Skin epidermis (tissue), 12 donors: ENCODE measurements around the gene IL16.

Experiments used
- H3K27ac ChIP-seq, 21 experiments: fragments of 200-600 bp; sonication (generic) in 11 of 21; one replicate each; pipeline ENCODE4 v1.5.0; 2020; ENCODE audit warnings: mild to moderate bottlenecking in 3 of 21, inconsistent platforms in 2 of 21, moderate library complexity in 2 of 21
- H3K4me3 ChIP-seq, 7 experiments: fragments of 200-600 bp; sonication (generic) in 2 of 7; one replicate each; pipeline ENCODE4 v1.5.0; 2020; ENCODE audit warnings: inconsistent platforms in 2 of 7, mild to moderate bottlenecking in 2 of 7, moderate library complexity in 1 of 7

IL16 gene

DNA sequence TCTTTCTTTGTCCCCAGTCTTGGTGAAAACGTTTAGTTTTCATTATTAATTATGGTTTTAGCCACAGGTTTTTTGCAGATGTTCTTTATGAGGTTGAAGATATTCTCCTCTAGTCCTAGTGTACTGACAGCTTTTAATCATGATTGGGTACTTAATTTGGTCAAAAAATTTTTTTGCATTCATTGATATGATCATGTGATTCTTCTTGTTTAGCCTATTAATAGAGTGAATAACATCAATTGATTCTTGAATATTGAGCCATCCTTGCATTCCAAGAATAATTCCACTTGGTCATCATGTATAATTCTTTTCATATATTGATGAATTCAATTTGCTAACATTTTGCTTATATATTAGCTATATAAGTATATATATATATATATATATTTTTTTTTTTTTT is 46.1 kb downstream of the IL16 start:
- Histone ChIP-seq H3K4me3 (no peak overlapping the region), H3K27ac (no peak overlapping the region)

DNA sequence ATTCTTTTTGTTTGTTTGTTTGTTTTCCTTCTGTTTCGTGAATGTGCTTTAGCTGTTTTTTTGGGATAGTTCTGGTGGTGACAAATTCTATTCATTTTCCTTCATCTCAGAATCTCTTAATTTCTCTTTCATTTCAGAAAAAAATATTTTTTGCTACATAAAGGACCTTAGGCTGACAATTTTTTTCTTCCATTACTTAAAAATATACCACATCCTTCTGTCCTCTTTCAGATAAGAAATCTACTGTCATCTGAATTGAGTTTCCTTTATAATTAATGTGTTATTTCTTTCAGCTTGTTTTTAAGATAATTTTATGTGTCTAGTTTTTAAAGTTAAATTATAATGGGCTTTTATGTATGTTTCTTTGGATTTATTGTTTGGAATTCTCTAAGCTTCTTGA is 47.6 kb downstream of the IL16 start:
- H3K4me3 ChIP-seq, result no peak overlapping the region

DNA sequence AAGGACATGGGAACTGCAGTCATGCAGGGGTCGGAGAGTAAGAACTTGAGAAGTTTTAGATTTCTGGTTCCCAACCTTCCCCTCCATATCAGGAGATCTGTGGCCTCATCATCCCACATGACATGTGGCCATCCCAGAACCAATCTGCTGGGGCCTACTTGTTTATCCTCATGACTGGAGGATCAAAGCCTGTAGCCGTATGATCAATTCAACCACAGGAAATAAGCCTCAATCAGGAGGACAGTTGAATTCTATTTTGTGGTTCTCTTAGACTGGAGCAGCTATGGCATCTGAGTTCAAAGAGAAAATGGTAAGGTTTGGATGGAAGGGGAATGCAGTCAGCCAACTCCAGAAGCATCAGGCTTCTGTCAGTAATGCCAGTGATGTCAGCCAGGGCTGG is 57.2 kb downstream of the IL16 start:
- Histone ChIP-seq H3K27ac (peak overlapping the region in 5 of 21 experiments; percentile 15 to 54 (median 29)), H3K4me3 (no peak overlapping the region)

More for the DNA sequence above, 47.6 kb downstream of the IL16 start:
- H3K27ac ChIP-seq, result no peak overlapping the region

DNA sequence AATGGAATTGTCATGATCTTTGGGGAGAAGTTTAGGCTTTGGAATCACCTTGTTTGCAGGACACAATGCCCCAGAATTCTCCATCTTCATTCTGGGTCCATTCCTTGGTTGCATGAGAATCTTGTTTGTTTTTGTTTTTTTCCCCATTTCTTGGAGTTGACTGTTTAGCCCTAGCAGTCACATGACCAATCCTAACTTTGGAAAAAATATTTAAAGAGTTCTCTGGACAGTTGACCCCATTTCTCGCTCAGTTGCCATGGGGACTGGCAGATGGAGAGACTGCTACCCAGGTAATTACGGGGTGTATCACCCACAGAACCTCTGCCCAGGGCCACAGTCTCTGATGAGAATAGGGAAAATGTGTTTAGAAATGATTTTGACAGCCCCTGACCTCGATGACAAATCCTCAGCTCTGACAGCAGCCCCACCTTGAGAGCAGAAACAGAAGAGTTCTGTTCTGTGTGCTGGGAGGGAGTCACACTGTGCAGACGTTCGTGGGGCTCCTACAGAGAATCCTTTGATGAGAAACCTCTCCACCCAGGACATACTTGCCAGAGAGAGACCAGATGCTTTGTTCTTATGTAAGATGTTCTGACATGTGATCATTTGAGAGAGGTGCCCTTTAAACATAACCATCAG is 57.7 kb downstream of the IL16 start:
- H3K27ac ChIP-seq, result peak overlapping the region in 8 of 21 experiments; percentile 10 to 58 (median 24)
- no peak overlapping the region for H3K4me3 ChIP-seq

DNA sequence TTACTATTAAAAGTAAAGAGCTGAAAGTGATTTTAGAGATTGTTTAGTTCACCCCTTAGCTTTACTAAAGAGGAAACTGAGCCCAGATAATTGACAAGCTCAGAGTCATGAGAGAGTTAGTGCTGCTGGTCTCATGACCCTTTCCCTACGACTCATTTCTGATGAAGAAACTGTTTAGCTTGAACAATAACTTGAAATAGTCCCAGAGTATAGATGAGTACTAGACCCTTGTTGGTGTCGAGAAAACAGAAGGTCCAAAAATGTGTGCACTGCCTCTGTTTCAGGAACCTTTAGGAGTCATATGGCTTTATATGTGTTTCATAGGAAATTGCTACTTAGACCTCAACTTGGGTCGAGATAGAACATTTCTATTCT is 58.2 kb downstream of the IL16 start:
- Histone ChIP-seq H3K4me3 (no peak overlapping the region), H3K27ac (peak overlapping the region in 7 of 21 experiments; percentile 10 to 54 (median 29))

DNA sequence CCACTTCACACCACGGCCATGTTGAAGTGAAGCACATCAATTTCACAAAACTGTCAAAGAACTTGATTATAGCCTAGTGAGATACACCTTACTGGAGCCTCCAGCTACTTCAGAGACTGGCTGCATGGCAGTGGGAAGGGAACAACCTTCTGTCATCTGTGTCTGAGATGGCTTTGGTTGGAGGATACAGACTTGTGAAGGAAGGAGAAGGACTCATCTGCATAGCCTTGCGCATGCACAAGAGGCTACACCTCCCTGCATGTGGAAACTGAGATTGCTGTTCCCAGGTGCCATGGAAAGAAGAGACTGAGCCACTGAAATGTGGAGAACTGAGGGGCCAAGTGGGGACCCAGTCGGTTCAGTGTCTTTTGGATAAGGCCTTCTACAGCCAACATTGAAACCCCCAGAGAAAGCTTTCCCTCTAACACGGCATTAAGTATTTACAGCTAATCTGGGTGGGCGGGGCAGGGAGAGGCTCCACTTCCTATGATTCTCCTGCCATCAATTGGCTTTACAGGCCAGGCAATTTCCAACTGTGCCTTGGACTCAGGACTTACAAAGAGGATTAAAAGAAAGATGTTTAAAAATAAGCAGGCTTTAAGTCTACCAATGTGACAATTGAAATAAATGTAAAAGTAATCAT is 58.8 kb downstream of the IL16 start:
- Histone ChIP-seq H3K27ac (peak overlapping the region in 6 of 21 experiments; percentile 10 to 54 (median 26)), H3K4me3 (no peak overlapping the region)

DNA sequence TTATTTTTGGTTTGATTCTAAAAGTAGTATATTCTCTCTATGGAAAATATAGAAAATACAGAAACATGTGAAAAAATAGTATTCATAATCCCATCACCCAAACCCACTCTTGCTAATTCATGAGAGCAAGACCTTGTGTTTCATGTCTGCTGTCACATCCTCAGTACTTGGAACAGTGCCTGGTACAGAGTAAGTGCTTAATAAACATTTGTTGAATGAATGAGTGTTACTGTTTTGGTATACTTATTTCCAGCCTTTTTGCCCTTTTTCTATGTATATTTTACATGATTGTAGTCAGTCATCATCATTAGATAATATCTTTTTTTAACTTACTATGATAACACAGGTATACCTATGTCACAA is 59.3 kb downstream of the IL16 start:
- Histone ChIP-seq H3K27ac (peak overlapping the region in 1 of 21 experiments; percentile 54), H3K4me3 (no peak overlapping the region)

DNA sequence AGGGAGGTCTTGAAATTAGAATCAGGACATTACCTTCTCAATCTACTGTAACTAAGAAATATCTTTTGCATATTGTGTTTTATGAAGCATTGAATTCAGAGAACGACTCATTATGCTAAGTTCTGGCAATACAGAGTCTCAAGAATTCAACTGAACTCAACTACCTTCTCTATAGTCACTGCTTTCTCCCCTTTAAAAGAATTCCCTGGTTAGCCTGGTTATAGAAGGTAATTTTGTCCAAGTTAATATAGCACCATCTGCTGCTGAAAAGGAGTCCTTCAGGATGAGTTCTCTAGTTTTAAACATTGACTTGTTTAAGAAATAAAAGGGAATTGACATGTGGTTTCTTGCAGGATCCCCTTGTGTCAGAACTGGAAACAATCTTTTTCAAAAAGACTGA is 60.2 kb downstream of the IL16 start:
- H3K4me3 ChIP-seq, result no peak overlapping the region
- no peak overlapping the region for H3K27ac ChIP-seq

DNA sequence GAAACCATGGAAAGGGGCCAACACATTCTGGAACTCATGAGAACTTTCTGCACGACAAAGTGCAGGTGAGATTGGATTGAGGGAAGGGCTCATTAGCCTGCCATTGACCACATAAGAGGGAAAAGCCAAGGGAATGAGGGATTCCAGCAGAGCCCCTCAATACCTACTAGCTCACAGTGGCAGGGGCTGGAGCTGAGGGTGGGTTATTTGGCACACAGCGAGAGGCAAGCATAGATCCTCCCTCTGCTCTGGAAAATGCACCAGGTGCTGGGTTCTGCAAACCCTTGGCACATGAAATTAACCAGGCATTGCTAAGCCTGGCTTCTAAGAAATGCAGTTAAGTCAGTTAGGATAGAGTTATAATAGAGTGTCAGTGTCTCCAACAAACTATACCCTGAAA is 60.8 kb downstream of the IL16 start:
- H3K27ac ChIP-seq, result no peak overlapping the region
- no peak overlapping the region for H3K4me3 ChIP-seq

DNA sequence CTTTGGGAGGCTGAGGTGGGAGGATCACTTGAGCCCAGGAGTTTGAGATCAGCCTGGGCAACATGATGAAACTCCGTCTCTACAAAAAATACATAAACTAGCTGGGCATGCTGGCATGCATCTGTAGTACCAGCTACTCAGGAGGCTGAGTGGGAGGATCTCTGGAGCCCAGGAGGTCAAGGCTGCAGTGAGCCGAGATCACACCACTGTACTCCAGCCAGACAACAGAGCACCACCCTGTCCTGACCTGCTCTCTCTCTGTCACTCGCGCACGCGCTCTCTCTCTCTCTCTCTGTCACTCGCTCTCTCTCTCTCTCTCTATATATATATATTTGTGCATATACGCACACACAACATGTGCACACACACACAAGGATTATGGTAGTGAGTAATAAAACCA is 61.8 kb downstream of the IL16 start:
- Histone ChIP-seq H3K27ac (no peak overlapping the region), H3K4me3 (no peak overlapping the region)

DNA sequence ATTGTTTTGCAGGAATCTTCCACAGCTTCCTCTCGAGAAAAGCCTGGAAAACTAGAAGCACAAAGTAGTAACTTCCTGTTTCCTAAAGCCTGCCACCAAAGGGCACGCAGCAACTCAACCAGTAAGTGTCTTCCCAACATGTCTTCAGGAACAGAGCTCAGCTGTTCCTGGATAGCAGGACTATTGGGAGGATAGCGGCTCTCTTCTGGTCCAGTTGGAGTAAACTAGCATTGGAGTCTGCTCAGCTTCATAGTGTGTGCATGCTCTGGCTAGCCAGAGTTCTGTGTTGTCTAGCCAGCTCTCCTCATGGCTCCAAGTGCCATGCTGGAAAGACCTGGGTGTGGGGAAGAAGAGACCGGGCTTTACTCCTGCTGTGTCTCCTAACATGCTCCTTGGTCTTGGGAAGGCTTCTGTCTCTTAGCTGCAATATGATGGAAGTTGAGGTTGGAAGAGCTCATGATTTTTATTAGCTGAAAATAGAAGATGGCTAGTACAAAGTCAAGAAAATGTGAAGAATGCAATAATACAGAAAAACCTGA is 63.1 kb downstream of the IL16 start:
- H3K4me3 ChIP-seq, result no peak overlapping the region
- no peak overlapping the region for H3K27ac ChIP-seq

DNA sequence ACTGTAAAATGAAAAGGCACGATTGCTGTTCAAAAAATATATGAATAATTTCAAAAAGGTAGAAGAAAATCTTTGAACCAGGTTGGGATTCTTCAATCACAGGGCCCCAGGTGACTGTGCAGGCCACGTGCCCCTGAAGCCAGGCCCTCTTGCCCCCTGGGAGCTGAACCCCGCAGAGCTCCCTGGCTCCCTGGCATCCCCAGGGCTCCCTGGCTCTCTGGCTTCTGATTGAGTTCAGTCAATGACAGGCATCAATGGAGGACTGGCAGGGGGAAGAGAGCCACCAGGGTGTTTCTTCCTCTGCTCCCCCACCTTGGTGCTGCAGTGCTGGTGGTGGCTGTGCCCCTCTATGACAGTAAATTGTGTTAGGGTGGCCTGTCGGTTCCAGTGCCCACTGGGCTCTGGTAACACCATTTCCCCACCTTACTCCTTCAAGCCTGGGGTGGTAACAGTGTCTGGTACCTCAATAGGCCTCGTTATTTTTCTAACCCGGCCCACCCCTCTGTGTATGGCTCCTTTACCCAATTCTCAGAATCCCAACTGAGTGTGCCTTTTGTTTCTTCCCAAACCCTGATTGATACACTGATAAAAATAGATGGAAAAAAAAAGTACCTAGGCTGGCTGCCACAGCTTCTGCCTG is 64.6 kb downstream of the IL16 start:
- Histone ChIP-seq H3K27ac (no peak overlapping the region), H3K4me3 (no peak overlapping the region)

DNA sequence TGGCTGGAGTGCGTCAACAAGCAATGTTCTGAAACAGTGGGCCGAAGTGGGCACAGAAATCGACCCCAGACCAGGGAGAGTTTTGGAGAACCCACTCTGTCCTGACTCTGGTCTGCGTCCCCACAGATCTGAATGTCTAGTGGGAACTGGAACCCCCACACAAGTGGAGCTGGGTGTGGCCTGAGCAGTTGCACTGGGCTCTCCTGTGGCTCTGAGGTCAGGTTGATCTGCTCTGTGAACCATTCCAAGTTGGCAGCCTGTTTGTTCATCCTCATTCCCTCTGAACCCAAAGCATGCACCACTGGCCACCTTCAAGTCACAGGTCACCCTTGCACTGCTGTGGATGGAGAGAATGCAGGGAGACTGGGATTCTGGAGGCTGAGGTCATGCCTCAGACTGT is 66.8 kb downstream of the IL16 start:
- Histone ChIP-seq H3K4me3 (no peak overlapping the region), H3K27ac (no peak overlapping the region)

DNA sequence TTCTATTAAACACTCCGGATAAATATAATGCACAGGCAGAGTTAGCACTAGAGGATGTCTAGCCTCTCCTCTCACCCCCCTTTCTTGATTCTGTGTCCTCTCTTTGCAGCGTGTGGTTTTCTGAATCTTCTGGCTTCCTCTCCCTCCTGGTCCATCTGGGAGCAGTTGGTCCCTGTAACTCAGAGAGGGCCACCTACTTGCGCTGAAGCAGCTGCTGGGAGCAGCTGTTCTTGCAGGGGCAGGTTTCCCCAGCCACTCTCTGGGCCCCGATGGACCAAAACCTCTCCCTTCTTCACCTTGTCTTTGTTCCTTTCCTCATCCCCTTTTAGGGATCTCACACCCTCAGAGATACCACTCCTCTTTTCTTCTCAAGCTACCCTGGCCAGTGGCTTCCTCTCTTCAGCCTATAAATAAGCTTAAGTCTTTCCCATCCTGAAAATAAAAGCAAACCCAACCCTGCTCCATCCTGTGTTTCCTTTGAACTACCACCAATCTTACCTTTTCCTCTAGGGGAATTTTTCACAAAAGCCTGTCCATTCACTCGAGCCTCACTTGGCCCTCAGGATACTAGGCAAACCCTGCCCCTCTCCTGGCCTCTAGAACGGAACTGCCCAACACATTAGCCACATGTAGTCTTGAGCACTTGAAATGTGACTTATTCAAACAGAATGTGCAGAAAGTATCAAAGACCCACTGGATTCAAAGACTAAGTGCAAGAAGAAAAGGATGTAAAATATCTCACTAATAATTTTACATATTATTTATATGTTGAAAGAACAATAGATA is 67.6 kb downstream of the IL16 start:
- H3K27ac ChIP-seq, result no peak overlapping the region
- H3K4me3 ChIP-seq, result no peak overlapping the region

DNA sequence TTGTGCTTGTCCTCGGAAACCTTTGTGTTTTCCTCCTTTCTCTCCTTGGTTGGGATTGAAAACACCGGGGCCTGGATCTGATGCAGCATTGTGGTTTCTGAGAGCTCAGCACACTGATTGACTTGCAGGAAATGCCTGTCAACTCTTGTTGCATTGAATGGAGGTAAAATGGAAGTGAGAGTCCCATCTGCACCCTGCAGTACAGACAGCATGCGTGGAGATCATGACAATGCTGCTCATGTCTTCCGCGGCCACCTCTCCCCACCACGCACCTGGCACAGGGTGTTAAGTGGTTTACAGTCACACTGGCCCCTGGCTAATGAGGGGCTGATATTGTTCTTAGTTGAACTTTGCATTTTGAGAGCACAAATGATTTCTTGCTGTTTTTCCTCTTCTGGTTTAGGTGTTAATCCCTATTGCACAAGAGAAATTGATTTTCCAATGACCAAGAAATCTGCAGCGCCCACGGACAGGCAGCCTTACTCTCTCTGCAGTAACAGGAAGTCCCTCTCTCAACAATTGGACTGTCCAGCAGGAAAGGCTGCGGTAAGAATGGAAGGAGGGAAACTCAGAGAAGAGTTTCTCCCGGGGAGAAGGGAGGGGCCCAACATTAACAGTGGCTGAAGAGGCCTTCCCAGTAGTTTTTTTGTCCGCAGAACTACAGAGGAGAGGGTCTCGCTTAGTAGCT is 68.7 kb downstream of the IL16 start:
- no peak overlapping the region for H3K4me3 ChIP-seq
- peak overlapping the region in 3 of 21 experiments; percentile 0 to 33 (median 2) for H3K27ac ChIP-seq

DNA sequence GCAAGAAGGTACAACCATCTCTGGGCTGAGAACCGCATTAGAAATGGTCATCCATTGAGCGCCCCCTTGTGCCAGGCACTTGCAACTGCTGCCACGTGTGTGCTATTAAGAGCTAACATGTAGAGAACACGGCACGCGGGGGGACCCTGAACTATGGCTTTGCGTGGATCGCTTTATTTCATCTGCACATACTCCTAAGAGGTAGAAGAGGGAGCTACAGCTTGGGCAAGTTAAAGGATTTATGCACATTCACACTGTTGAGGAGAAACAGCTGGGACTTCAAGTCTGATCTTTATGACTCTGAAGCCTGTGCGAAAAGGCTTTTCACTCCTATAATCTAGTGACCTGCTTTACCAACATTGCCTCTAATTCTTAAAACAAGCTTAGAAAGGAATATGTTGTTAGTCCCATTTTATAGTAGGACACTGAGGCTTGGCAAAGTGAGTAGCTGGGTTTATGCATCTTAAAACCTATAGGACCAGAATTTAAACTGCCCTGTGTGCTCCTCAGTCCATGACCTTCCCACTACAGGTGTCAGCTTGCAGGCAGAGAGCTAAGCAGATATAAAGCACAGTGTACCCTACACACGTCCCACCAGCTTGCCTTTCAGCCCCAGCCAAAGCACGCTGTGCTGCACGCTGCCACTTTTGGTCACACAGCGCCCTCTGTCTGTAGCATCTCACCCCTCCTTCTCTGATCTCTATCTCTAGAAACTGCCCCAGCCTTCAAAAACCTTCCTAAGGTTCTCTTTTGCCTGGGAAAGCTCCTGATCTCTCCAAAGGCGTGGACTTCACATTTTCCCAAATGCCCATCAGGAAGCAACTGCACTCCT is 69.5 kb downstream of the IL16 start:
- peak overlapping the region in 4 of 21 experiments; percentile 0 to 37 (median 18) for H3K27ac ChIP-seq
- no peak overlapping the region for H3K4me3 ChIP-seq

DNA sequence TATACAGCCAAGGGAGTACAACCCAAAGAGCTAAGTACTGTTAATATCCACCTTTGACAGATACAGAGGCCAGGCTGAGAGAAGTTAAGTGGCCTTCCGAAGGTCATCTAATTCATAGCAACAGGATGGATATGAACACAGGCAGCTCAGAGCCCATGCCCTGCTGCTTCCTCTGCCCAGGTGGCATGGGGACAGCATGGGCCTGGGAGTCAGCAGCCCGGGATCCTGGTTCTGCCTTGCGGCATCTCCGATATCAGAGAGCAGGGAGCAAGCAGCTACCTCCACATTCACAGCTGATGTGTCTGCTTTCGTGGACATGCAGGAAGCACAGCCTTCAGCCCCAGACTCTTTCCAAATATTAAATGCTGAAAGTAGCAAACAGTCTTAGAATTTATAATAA is 71.7 kb downstream of the IL16 start:
- Histone ChIP-seq H3K27ac (no peak overlapping the region), H3K4me3 (no peak overlapping the region)

DNA sequence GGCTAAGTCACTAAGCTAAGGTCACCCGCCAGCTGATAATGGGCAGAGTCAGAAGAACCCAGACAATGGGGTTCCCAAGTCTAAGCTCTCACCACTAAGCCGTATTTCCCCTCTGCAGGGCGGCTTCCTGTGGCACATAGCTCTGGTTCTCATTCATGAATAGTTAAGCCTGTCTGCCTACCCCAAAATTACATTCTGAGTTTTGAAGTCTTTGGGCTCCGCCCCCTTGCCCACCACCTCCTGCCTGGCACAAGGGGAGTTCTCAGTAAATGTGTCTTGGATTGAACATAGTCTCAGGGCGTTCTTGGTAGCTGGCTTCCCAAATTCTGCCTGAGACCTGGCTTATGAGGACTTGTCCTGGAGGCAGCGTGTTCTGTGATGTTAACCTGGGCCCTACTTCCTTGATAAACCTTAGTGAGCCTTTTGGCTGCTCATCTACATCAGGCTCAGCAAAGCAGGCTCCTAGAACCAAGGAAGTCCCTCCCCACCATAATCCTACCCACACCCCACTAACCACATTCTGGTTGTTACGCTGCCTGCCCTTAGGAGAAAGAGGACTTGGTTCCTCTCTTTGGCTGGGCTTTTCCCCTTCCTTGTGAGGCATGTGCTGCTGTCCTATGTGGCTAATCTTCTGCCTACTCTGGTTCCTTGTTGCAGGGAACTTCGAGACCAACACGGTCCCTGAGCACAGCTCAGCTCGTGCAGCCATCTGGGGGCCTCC is 72.4 kb downstream of the IL16 start:
- H3K27ac ChIP-seq, result peak overlapping the region in 1 of 21 experiments; percentile 17
- H3K4me3 ChIP-seq, result no peak overlapping the region
